ENCODE results near the gene VEGFA.

Gene VEGFA

DNA sequence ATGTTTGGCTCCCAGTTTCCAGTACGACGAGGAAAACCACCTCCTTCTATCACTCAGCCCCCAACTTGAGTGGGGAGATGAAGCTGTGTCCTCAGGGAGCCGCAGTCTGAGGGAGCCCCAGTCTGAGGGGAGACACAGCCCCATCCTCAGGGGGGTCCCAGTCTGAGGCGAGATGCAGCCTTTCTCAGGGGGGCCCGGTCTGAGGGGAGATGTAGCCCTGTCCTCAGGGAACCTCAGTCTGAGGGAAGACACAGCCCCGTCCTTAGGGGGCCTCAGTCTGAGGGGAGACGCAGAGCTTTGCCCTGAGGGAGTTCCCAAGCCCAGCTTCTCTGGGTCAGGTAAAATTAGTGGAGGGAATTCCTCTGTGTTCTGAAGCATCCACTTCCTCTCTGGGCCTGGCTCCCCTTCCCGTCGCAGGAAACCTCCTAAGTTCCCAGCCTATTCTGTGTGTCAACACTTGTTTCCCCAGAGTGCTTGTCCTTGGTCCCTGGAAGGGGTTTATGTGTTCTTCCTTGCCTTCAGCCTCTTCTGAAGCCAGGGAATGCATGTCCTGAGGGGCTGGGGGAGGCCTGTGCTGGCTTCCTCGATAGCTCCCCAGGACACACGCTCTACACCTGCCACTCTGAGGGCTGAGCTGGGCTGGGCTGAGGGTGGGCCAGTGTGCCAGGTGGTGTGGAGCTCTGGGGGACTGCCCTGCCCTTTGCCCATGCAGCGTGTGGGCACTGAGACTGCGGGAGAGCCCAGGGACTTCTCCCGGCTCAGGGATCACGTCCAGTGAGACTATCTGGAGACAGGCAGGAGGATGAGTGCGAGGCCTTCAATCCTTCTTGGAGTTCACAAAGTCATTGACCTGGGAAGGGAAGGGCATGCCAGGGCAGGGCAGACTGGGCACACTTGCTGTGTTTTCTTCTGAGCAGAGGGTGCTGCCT is 55.4 kb downstream of the VEGFA start (continued):
- TF ChIP-seq, protein P1, sequence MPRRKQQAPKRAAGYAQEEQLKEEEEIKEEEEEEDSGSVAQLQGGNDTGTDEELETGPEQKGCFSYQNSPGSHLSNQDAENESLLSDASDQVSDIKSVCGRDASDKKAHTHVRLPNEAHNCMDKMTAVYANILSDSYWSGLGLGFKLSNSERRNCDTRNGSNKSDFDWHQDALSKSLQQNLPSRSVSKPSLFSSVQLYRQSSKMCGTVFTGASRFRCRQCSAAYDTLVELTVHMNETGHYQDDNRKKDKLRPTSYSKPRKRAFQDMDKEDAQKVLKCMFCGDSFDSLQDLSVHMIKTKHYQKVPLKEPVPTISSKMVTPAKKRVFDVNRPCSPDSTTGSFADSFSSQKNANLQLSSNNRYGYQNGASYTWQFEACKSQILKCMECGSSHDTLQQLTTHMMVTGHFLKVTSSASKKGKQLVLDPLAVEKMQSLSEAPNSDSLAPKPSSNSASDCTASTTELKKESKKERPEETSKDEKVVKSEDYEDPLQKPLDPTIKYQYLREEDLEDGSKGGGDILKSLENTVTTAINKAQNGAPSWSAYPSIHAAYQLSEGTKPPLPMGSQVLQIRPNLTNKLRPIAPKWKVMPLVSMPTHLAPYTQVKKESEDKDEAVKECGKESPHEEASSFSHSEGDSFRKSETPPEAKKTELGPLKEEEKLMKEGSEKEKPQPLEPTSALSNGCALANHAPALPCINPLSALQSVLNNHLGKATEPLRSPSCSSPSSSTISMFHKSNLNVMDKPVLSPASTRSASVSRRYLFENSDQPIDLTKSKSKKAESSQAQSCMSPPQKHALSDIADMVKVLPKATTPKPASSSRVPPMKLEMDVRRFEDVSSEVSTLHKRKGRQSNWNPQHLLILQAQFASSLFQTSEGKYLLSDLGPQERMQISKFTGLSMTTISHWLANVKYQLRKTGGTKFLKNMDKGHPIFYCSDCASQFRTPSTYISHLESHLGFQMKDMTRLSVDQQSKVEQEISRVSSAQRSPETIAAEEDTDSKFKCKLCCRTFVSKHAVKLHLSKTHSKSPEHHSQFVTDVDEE (CRISPR knock-in tag; IDR thresholded peaks at IDR 0.05): no peak
- TF ChIP-seq ZFP30 (CRISPR knock-in tag; IDR thresholded peaks at IDR 0.05) (no peak), ZNF565 (CRISPR knock-in tag; conservative IDR thresholded peaks at IDR 0.05; ENCODE audit: low read depth) (no peak), ZFP3 (CRISPR knock-in tag; IDR thresholded peaks at IDR 0.05) (no peak), PPARA (CRISPR knock-in tag; IDR thresholded peaks at IDR 0.05; ENCODE audit: borderline replicate concordance) (no peak)
- TF ChIP-seq, protein P2, sequence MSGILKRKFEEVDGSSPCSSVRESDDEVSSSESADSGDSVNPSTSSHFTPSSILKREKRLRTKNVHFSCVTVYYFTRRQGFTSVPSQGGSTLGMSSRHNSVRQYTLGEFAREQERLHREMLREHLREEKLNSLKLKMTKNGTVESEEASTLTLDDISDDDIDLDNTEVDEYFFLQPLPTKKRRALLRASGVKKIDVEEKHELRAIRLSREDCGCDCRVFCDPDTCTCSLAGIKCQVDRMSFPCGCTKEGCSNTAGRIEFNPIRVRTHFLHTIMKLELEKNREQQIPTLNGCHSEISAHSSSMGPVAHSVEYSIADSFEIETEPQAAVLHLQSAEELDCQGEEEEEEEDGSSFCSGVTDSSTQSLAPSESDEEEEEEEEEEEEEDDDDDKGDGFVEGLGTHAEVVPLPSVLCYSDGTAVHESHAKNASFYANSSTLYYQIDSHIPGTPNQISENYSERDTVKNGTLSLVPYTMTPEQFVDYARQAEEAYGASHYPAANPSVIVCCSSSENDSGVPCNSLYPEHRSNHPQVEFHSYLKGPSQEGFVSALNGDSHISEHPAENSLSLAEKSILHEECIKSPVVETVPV (CRISPR knock-in tag; IDR thresholded peaks at IDR 0.05): no peak

DNA sequence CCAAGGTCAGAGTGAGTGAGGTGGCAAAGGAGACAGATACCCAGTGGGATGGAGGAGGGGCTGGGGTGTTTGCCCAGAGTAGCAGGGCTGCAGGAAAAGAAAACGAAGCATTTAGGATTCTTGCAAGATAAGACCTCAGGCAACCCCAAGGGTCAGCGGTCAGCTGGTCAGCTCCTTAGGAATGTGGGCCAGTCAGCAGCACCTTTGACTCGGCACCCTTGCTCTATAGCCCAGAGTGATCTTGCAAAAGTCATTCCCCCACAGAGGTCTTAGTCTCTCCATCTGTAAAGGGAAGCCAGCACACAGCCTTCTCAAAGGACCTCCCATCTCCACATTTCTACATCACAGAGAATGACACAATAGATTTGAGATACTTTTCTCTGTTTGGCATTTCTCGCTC is 56.7 kb downstream of the VEGFA start:
- TF ChIP-seq, protein P3, sequence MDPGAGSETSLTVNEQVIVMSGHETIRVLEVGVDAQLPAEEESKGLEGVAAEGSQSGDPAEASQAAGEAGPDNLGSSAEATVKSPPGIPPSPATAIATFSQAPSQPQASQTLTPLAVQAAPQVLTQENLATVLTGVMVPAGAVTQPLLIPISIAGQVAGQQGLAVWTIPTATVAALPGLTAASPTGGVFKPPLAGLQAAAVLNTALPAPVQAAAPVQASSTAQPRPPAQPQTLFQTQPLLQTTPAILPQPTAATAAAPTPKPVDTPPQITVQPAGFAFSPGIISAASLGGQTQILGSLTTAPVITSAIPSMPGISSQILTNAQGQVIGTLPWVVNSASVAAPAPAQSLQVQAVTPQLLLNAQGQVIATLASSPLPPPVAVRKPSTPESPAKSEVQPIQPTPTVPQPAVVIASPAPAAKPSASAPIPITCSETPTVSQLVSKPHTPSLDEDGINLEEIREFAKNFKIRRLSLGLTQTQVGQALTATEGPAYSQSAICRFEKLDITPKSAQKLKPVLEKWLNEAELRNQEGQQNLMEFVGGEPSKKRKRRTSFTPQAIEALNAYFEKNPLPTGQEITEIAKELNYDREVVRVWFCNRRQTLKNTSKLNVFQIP (CRISPR knock-in tag; IDR thresholded peaks at IDR 0.05; ENCODE audit: borderline replicate concordance, low read depth): no peak
- TF ChIP-seq GLIS3 (CRISPR knock-in tag; IDR thresholded peaks at IDR 0.05): no peak
- no peak for TF ChIP-seq SNAI2 (CRISPR knock-in tag; IDR thresholded peaks at IDR 0.05)
- no peak for TF ChIP-seq OSR1 (CRISPR knock-in tag; IDR thresholded peaks at IDR 0.05)
- no peak for TF ChIP-seq ISL1 (CRISPR knock-in tag; IDR thresholded peaks at IDR 0.05)
- TF ChIP-seq ESRRG (CRISPR knock-in tag; IDR thresholded peaks at IDR 0.05): no peak
- TF ChIP-seq, protein P4, sequence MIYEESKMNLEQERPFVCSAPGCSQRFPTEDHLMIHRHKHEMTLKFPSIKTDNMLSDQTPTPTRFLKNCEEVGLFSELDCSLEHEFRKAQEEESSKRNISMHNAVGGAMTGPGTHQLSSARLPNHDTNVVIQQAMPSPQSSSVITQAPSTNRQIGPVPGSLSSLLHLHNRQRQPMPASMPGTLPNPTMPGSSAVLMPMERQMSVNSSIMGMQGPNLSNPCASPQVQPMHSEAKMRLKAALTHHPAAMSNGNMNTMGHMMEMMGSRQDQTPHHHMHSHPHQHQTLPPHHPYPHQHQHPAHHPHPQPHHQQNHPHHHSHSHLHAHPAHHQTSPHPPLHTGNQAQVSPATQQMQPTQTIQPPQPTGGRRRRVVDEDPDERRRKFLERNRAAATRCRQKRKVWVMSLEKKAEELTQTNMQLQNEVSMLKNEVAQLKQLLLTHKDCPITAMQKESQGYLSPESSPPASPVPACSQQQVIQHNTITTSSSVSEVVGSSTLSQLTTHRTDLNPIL (CRISPR knock-in tag; IDR thresholded peaks at IDR 0.05; ENCODE audit: low read depth): no peak
- no peak for TF ChIP-seq ZNF70 (CRISPR knock-in tag; IDR thresholded peaks at IDR 0.05)
- no peak for TF ChIP-seq PPARA (CRISPR knock-in tag; IDR thresholded peaks at IDR 0.05; ENCODE audit: borderline replicate concordance)
- no peak for TF ChIP-seq ZC3H10 (CRISPR knock-in tag; IDR thresholded peaks at IDR 0.05)
- no peak for ATAC-seq

DNA sequence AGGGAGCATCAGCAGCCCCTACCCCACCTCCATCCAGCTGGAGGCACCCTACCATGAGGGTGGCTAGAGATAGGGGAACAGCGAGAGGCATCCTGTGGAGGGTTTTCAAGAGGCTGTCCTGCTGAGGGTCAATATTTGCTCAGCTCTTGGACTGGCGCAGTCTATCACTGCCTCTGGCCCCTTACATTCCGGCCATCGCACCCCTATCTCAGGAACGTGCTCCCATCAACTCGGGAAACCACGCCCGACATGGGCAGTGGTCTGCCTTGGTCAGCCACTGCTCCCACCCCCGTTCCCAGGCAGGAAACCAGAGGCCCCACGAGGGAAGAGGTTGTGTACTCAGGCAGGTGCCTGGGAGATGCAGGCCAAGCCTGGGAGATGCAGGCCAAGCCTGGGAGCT is 57.9 kb downstream of the VEGFA start:
- TF ChIP-seq SNAI2 (CRISPR knock-in tag; IDR thresholded peaks at IDR 0.05) (no peak), ARNTL (CRISPR knock-in tag; IDR thresholded peaks at IDR 0.05; ENCODE audit: borderline replicate concordance, low read depth) (no peak), ZNF8 (CRISPR knock-in tag; IDR thresholded peaks at IDR 0.05) (no peak)
- TF ChIP-seq, protein P5, sequence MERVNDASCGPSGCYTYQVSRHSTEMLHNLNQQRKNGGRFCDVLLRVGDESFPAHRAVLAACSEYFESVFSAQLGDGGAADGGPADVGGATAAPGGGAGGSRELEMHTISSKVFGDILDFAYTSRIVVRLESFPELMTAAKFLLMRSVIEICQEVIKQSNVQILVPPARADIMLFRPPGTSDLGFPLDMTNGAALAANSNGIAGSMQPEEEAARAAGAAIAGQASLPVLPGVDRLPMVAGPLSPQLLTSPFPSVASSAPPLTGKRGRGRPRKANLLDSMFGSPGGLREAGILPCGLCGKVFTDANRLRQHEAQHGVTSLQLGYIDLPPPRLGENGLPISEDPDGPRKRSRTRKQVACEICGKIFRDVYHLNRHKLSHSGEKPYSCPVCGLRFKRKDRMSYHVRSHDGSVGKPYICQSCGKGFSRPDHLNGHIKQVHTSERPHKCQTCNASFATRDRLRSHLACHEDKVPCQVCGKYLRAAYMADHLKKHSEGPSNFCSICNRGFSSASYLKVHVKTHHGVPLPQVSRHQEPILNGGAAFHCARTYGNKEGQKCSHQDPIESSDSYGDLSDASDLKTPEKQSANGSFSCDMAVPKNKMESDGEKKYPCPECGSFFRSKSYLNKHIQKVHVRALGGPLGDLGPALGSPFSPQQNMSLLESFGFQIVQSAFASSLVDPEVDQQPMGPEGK (CRISPR knock-in tag; IDR thresholded peaks at IDR 0.05; ENCODE audit: borderline replicate concordance): no peak
- TF ChIP-seq, protein P4 (CRISPR knock-in tag; IDR thresholded peaks at IDR 0.05; ENCODE audit: low read depth): no peak
- no peak for ATAC-seq

Data from SK-N-SH treated with all-trans-retinoic acid at 6 μM for 48 hours (cell line).